Measurements from ENCODE around the gene KDM3A. TPM values are rescaled to one million over a fixed set of nuclear protein-coding genes. Genes with fewer than 3 reads are reported as not detected.

KDM3A gene
- polyA plus RNA-seq, 1 donor from 2014 or later = 51.2 TPM

DNA sequence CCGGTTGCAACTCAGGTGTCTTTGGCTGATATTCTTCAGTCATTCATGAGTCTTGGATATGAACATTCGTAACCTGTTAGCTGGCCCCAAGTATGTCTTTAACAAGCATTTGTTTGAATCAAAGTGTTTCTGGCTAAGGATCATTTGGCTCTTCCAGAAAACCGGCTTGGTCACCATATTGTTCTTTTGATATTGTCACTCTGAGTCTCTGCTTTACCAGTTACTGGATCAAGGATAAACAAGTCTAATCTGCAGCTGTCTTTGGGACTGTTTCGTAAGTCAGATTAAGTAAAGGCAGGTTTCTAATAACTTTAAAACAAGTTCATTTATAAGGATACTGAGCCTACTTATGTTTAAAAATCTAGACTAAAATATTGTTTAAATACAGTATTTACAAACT, 49.1 kb downstream of the KDM3A start:
- Histone ChIP-seq H3K9me3 (ENCODE audit: low read length) (no peaks in the 10 kb centered on the region), H3K27me3 (ENCODE audit: insufficient read depth, low read depth, low read length) (no peaks in the 10 kb centered on the region), H3K36me3 (ENCODE audit: insufficient read depth, low read length) (peaks cover 40% of the 10 kb centered on the region)

GRCh38 chr2:86491088-86491487, 49.9 kb downstream of the KDM3A start:
- H3F3A ChIP-seq (ENCODE audit: insufficient read depth, low read length, poor library complexity, severe bottlenecking) = no peaks in the 10 kb centered on the region
- H3K79me2 ChIP-seq (replicated peaks; ENCODE audit: insufficient read depth, low read length) = no peaks in the 10 kb centered on the region
- no peaks in the 10 kb centered on the region for H3K9me2 ChIP-seq (ENCODE audit: insufficient read depth, low read length)
- H3K9ac ChIP-seq (ENCODE audit: low read length) = no peak overlapping the region
- no peaks in the 10 kb centered on the region for H3K9me3 ChIP-seq (ENCODE audit: low read length)
- no peak for TF ChIP-seq MXI1 (conservative IDR thresholded peaks at IDR 0.05; ENCODE audit: poor library complexity, severe bottlenecking)
- TF ChIP-seq, protein P1, sequence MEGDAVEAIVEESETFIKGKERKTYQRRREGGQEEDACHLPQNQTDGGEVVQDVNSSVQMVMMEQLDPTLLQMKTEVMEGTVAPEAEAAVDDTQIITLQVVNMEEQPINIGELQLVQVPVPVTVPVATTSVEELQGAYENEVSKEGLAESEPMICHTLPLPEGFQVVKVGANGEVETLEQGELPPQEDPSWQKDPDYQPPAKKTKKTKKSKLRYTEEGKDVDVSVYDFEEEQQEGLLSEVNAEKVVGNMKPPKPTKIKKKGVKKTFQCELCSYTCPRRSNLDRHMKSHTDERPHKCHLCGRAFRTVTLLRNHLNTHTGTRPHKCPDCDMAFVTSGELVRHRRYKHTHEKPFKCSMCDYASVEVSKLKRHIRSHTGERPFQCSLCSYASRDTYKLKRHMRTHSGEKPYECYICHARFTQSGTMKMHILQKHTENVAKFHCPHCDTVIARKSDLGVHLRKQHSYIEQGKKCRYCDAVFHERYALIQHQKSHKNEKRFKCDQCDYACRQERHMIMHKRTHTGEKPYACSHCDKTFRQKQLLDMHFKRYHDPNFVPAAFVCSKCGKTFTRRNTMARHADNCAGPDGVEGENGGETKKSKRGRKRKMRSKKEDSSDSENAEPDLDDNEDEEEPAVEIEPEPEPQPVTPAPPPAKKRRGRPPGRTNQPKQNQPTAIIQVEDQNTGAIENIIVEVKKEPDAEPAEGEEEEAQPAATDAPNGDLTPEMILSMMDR (IDR thresholded peaks at IDR 0.05; ENCODE audit: poor library complexity, severe bottlenecking) = no peak
- TF ChIP-seq EZH2 (IDR thresholded peaks at IDR 0.05; ENCODE audit: borderline replicate concordance, insufficient read depth, low read length, poor library complexity, severe bottlenecking) = no peak
- TF ChIP-seq EP300 (conservative IDR thresholded peaks at IDR 0.05; ENCODE audit: poor library complexity, severe bottlenecking) = no peak
- H3K36me3 ChIP-seq (ENCODE audit: insufficient read depth, low read length) = peaks cover 32% of the 10 kb centered on the region
- H2AFZ ChIP-seq (ENCODE audit: low read depth, low read length) = no peak overlapping the region
- H3K27ac ChIP-seq (ENCODE audit: low read length) = no peak overlapping the region
- no peaks in the 10 kb centered on the region for H4K20me1 ChIP-seq (ENCODE audit: insufficient read depth)
- no peaks in the 10 kb centered on the region for H3K27me3 ChIP-seq (ENCODE audit: insufficient read depth, low read depth, low read length)
- H3K4me2 ChIP-seq (ENCODE audit: low read length) = no peak overlapping the region
- no peak overlapping the region for H3K4me3 ChIP-seq (ENCODE audit: low read length)

More for the DNA sequence above, 49.1 kb downstream of the KDM3A start:
- Histone ChIP-seq H3K27ac (ENCODE audit: low read length) (no peak overlapping the region), H3K4me2 (ENCODE audit: low read length) (no peak overlapping the region), H4K20me1 (ENCODE audit: insufficient read depth) (no peaks in the 10 kb centered on the region), H3K9ac (ENCODE audit: low read length) (no peak overlapping the region), H3F3A (ENCODE audit: insufficient read depth, low read length, poor library complexity, severe bottlenecking) (no peaks in the 10 kb centered on the region), H3K79me2 (replicated peaks; ENCODE audit: insufficient read depth, low read length) (no peaks in the 10 kb centered on the region), H3K9me2 (ENCODE audit: insufficient read depth, low read length) (no peaks in the 10 kb centered on the region), H3K4me3 (ENCODE audit: low read length) (no peak overlapping the region), H2AFZ (ENCODE audit: low read depth, low read length) (no peak overlapping the region)
- TF ChIP-seq EZH2 (IDR thresholded peaks at IDR 0.05; ENCODE audit: borderline replicate concordance, insufficient read depth, low read length, poor library complexity, severe bottlenecking) = no peak
- TF ChIP-seq SMC3 (conservative IDR thresholded peaks at IDR 0.05; ENCODE audit: poor library complexity) = no peak
- no peak for TF ChIP-seq EP300 (conservative IDR thresholded peaks at IDR 0.05; ENCODE audit: poor library complexity, severe bottlenecking)
- no peak for TF ChIP-seq RAD21 (conservative IDR thresholded peaks at IDR 0.05)
- TF ChIP-seq MXI1 (conservative IDR thresholded peaks at IDR 0.05; ENCODE audit: poor library complexity, severe bottlenecking) = no peak
- TF ChIP-seq, protein P2, sequence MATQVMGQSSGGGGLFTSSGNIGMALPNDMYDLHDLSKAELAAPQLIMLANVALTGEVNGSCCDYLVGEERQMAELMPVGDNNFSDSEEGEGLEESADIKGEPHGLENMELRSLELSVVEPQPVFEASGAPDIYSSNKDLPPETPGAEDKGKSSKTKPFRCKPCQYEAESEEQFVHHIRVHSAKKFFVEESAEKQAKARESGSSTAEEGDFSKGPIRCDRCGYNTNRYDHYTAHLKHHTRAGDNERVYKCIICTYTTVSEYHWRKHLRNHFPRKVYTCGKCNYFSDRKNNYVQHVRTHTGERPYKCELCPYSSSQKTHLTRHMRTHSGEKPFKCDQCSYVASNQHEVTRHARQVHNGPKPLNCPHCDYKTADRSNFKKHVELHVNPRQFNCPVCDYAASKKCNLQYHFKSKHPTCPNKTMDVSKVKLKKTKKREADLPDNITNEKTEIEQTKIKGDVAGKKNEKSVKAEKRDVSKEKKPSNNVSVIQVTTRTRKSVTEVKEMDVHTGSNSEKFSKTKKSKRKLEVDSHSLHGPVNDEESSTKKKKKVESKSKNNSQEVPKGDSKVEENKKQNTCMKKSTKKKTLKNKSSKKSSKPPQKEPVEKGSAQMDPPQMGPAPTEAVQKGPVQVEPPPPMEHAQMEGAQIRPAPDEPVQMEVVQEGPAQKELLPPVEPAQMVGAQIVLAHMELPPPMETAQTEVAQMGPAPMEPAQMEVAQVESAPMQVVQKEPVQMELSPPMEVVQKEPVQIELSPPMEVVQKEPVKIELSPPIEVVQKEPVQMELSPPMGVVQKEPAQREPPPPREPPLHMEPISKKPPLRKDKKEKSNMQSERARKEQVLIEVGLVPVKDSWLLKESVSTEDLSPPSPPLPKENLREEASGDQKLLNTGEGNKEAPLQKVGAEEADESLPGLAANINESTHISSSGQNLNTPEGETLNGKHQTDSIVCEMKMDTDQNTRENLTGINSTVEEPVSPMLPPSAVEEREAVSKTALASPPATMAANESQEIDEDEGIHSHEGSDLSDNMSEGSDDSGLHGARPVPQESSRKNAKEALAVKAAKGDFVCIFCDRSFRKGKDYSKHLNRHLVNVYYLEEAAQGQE (IDR thresholded peaks at IDR 0.05; ENCODE audit: borderline replicate concordance) = no peak
- TF ChIP-seq, protein P1 (IDR thresholded peaks at IDR 0.05; ENCODE audit: poor library complexity, severe bottlenecking) = no peak
- no peak for TF ChIP-seq TAF1 (IDR thresholded peaks at IDR 0.05; ENCODE audit: low read depth)
- TF ChIP-seq POLR2AphosphoS5 (IDR thresholded peaks at IDR 0.05) = no peak
